ENCODE measurements around the gene TMEM19. TPM values are rescaled to one million over a fixed set of nuclear protein-coding genes. Genes with fewer than 3 reads are reported as not detected.

Gene TMEM19
- total RNA-seq, 6 donors from 2014 or later: 9.4 to 35.4 (median 20.5) TPM

DNA sequence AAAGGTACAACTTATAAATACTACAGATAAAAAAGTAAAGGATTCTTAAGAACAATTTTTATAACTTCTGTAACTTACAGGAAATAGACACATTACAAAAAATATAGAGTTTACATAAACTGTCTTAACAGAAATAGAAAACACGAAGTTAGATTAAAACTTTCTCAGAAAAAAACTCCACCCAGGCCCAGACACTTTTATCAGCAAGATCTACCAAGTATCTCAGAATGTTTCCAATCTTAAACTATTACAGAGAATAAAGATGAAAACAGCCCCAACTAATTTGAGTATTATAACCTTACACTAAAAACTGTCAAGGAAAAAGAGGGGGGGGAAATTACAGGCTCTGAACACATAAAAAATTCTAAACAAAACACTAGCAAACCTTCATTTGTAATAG lies 30.4 kb upstream of the TMEM19 start:
- no peak for TF ChIP-seq POLR2A (IDR thresholded peaks at IDR 0.05)
- no peak for TF ChIP-seq POLR2AphosphoS5 (IDR thresholded peaks at IDR 0.05)
- DNase-seq: no peak
- WGBS, 2 donors: 40 to 49% methylated on average over 1 of the region's 1 CpG
- Histone ChIP-seq H3K27ac (no peak overlapping the region), H3K27me3 (no peaks in the 10 kb centered on the region), H3K9me3 (no peaks in the 10 kb centered on the region), H3K36me3 (peaks cover 4 to 79% (median 18%) of the 10 kb centered on the region in 4 donors), H3K4me1 (peaks cover 3 to 29% (median 22%) of the 10 kb centered on the region in 4 donors), H3K4me3 (no peak overlapping the region)
- no peak for ATAC-seq (ENCODE audit: low FRiP score in 2 of 2)

DNA sequence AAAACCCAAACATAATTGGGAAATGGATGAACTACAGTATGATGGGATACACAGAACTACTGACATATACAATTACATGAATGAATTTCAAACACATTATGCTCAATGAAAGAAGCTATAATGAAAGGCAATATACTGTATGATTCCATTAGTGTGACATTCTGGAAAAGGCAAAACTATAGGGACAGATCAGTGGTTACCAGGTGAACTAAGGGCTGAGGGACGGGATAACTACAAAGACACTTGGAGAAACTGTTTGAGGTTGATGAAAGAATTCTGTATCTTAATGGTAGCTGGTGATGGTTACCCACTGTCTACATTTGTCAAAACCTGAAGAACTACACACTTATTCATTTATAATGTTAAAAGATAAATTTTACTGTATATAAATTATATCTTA lies 30.0 kb upstream of the TMEM19 start:
- TF ChIP-seq EP300 (IDR thresholded peaks at IDR 0.05) (no peak), POLR2AphosphoS5 (IDR thresholded peaks at IDR 0.05) (no peak), POLR2A (IDR thresholded peaks at IDR 0.05) (no peak), CTCF (IDR thresholded peaks at IDR 0.05) (no peak)
- no peak for DNase-seq
- Histone ChIP-seq H3K4me3 (no peak overlapping the region), H3K9me3 (no peaks in the 10 kb centered on the region), H3K27me3 (no peaks in the 10 kb centered on the region), H3K36me3 (peaks cover 4 to 79% (median 18%) of the 10 kb centered on the region in 4 donors), H3K4me1 (peaks cover 7 to 29% (median 26%) of the 10 kb centered on the region in 4 donors), H3K27ac (no peak overlapping the region)
- WGBS, 2 donors: 97 to 100% methylated on average over 1 of the region's 1 CpG
- no peak for ATAC-seq (ENCODE audit: low FRiP score in 2 of 2)

DNA sequence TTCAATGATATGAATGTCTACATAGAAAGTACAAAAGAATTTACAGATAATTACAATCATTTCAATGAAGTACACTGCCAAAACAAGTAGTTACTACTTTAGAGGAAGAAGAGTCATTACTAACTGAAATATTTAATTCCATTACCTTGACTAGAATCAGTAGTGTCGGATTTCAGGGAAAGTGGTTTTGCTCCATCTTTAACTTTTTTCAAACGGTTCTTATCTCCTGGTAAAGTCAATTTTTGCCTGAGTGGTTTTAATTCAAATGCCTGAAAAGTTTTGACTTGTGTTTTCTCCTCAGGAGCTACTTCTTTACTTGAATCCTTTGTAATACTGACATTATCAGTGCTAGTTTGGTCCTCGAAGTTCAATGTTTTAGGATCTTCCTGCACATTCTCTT lies 29.1 kb upstream of the TMEM19 start:
- ATAC-seq (ENCODE audit: low FRiP score in 2 of 2): no peak
- 67 to 72% methylated on average over 3 of the region's 3 CpGs for WGBS, 2 donors

DNA sequence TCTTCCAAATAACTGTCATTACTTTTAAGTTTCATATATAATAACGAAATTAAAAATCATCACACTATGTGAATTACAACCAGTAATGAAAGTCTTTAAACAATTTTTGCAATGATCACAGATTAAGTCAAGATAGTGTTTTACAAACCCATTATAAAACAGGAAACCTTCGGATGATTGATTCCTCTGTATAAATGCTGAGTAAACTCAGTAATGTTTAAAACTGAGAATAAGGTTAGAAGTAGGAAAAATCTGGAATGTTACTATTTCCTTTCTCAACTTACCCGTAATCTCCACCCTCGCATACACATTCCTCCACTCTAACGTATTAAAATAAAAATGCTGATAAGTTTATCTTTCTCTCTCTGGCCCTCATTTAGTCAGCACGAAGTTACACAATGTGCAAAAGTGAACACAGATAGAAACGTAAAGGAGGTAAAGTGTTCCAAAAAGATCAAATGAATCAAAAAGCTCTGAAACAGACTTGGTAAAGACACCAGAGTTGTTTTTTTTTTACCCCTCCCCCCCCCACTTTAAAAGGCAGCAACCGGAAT lies 23.8 kb upstream of the TMEM19 start:
- Histone ChIP-seq H3K27me3 (no peaks in the 10 kb centered on the region), H3K4me3 (peak overlapping the region; percentile 66 to 91 (median 90)), H3K36me3 (peaks cover 4 to 32% (median 18%) of the 10 kb centered on the region in 4 donors), H3K9me3 (no peaks in the 10 kb centered on the region), H3K27ac (peak overlapping the region; percentile 96 to 99 (median 99)), H3K4me1 (peaks cover 26 to 42% (median 28%) of the 10 kb centered on the region in 4 donors)
- DNase-seq (no peak), ATAC-seq (ENCODE audit: low FRiP score in 2 of 2) (no peak)
- 5 to 6% methylated on average over 8 of the region's 8 CpGs for whole genome bisulfite sequencing, 2 donors
- no peak for TF ChIP-seq POLR2AphosphoS5 (IDR thresholded peaks at IDR 0.05)
- TF ChIP-seq POLR2A (IDR thresholded peaks at IDR 0.05): no peak
- no peak for TF ChIP-seq CTCF (IDR thresholded peaks at IDR 0.05)
- no peak for TF ChIP-seq EP300 (IDR thresholded peaks at IDR 0.05)

More for the DNA sequence above, 29.1 kb upstream of the TMEM19 start:
- Histone ChIP-seq H3K4me3 (no peak overlapping the region), H3K27ac (no peak overlapping the region), H3K9me3 (no peaks in the 10 kb centered on the region), H3K4me1 (peaks cover 15 to 36% (median 33%) of the 10 kb centered on the region in 4 donors), H3K27me3 (no peaks in the 10 kb centered on the region), H3K36me3 (peaks cover 4 to 76% (median 18%) of the 10 kb centered on the region in 4 donors)
- TF ChIP-seq CTCF (IDR thresholded peaks at IDR 0.05) (no peak), POLR2A (IDR thresholded peaks at IDR 0.05) (no peak), EP300 (IDR thresholded peaks at IDR 0.05) (no peak), POLR2AphosphoS5 (IDR thresholded peaks at IDR 0.05) (no peak)
- DNase-seq: no peak

GRCh38 chr12:71662849-71663560 lies 22.9 kb upstream of the TMEM19 start:
- H3K9me3 ChIP-seq: no peaks in the 10 kb centered on the region
- ATAC-seq (ENCODE audit: low FRiP score in 2 of 2) (peak; percentile 70 to 73), DNase-seq (peak; percentile 72 to 92)
- 0% methylated on average over 24 to 43 of the region's 53 CpGs for WGBS, 2 donors
- H3K27ac ChIP-seq: peak overlapping the region; percentile 96 to 99 (median 99)
- peaks cover 4 to 22% (median 11%) of the 10 kb centered on the region in 4 donors for H3K36me3 ChIP-seq
- no peaks in the 10 kb centered on the region for H3K27me3 ChIP-seq
- TF ChIP-seq POLR2AphosphoS5 (IDR thresholded peaks at IDR 0.05): peak; percentile 36 to 58
- TF ChIP-seq POLR2A (IDR thresholded peaks at IDR 0.05): peak in 2 of 4 donors; percentile 48 to 69
- TF ChIP-seq CTCF (IDR thresholded peaks at IDR 0.05): no peak
- TF ChIP-seq EP300 (IDR thresholded peaks at IDR 0.05): no peak
- peak overlapping the region; percentile 66 to 91 (median 90) for H3K4me3 ChIP-seq
- H3K4me1 ChIP-seq: peaks cover 26 to 40% (median 28%) of the 10 kb centered on the region in 4 donors
